HG03521 (cell line): ENCODE results near the gene SCP2.

Experiments
- ATAC-seq: cut with Tn5 transposase; IDR thresholded peaks from one replicate; pipeline ENCODE4 v1.9.1; 2021; ENCODE audit warnings: mild to moderate bottlenecking, moderate library complexity; ENCODE audit not compliant: unreplicated experiment

Gene SCP2

GRCh38 chr1:53079251-53079650 lies 152.2 kb downstream of the SCP2 start:
- no peak for ATAC-seq

GRCh38 chr1:53080041-53080440 lies 153.0 kb downstream of the SCP2 start:
- ATAC-seq: no peak

- ATAC-seq: no peak
These were observed 153.7 kb downstream of the SCP2 start for GRCh38 chr1:53080769-53081168.

DNA sequence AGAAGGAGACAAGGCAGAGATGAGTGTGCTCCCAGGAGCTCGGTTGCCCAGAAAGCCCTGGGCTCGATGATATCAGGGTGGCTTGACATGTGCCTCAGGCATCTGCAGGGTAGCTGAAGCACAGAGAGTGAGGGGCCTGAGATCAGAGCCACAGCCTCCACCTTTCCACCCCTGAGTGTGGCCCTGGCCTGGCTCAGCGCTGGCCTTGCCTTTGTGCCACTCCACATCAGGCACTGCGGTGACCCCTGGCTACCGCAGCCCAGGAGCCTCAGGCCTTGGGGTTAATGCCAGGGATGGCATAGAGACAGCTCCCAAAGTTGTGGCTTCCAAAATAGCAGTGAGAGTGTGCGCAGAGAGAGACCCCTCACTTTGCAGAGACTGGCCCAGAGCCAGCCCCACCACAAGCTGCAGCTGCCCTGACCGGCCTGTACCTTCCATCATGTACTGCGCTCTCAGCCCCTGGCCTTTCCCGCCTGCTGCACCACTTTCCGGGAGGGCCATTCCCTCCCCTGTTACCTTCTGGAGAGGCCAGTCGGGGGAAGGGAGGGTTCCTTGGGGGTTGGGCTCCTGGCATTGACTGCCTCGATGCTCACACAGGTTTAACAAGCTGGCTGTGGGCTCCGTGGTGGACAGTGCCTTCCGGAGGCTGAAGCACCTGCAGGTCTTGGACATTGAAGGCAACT lies 154.4 kb downstream of the SCP2 start:
- no peak for ATAC-seq

- no peak for ATAC-seq
These were observed 155.9 kb downstream of the SCP2 start for GRCh38 chr1:53082826-53083455.

DNA sequence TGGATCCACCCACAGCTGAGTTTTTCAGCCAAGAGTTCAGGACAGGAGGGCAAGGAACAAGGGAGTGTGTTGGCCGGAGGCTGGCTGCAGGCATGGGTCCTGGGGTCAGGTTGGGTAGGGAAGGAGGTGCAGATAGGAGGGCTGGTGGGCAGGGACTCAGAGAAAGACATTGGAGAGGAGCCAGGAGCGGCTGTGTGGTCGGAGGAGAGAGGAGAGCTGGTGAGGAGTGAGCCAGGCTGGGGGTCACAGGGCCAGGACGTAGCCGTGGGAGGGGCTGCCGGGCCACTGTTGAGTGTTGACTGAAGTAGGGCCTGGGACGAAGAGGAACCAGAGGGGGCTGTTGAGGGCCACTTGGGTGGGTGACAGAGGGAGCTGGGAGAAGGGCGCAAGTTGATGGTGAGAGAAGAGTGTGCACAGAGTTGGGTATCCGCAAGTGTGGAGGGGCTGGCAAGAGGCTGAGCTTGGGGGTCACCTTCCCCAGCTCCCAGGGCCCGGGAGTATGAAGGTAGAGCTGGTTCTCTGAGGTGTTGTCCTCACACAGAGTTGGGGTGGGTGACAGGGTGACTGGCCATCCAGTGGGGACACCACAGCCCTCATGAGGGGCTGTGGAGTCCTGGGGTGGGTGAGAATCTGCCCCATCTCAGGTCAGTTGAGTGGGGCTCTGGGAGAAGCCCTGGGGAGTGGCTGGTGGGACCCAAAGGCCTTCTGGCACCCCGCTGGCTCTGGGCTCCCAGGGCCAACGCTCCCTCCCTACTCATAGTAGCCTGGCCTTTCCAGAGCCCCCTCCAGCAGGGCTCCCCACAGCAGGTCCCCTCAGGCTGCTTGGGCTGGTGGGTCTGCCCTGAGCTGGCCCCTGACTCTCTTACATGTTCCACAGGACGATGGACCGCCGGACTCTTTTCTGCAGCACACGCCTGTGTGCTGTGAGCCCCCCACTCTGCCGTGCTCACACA lies 156.8 kb downstream of the SCP2 start:
- ATAC-seq: no peak

- ATAC-seq: no peak
These were observed 157.5 kb downstream of the SCP2 start for GRCh38 chr1:53084589-53084971.

- ATAC-seq: no peak
These were observed 158.3 kb downstream of the SCP2 start for GRCh38 chr1:53085405-53085804.

DNA sequence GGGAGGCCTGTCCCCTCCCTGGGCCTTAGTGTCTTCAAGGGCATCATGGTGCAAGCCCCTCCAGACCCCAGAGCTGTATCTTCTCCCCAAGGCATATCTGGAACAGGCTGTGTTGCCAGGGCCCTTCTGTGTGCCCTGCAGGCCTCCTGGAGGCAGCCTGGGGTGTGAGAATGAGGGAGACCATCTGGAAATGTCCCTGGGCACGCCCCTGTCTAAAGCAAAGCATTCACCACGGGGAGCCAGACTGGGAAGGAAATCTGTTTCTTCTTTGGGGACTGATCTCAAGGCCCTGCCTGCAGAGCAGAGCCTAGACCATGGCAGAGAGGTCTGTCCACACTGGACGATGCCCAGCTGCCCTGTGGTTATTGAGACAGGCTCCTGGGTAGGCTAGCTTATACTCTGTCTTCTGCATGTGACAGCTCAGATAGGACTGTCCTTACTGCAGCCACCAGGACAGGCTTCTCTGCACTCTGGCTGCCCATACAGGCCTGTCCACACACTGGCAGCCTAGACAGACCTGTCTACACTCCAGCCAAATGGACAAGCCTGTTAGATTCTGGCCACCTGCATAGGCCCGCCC lies 159.5 kb downstream of the SCP2 start:
- ATAC-seq: no peak

DNA sequence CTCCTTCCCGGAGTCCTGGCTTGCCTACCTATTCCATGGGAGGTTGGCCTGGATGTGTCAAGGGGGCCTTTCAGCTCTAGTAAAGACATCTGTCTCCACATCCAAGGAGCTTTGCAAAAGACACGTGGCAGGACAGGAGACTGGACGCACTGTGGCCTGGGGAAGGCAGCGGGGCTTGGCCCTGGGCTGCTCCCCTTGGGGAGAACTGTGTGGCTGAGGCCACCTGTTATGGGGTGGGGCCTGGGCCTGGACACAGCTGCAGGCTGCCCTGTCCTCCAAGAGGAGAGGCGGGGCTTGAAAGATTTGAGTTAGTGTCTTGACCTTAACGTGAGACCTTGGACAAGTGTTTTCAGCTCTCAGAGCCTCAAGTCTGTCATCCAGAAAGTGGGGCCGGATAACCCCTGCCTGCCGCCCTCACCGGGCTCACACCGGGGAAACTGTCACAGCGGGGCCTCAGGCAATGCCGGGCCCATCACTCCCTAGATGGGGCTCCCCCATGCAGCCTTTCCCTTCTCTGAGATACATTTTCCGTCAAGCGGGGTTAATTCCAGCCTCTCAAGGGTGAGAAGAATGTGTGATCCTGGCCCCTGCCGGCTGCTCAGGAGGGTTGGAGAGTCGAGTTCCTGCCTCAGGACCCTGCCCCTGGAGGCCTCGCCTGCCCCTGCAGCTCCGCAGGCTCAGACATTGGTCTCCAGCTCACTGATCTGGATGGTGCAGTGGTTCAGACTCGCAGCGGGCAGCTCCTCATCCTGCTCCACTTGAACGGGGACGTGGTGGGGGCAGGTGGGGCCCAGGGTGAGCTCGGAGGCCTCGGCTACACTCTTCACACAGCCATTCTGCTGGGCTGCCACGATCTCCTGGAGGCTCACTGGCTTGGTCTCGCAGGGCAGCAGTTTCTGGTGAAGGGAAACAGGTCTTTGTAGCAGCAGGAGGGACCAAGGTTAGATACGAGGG lies 160.5 kb downstream of the SCP2 start:
- no peak for ATAC-seq

DNA sequence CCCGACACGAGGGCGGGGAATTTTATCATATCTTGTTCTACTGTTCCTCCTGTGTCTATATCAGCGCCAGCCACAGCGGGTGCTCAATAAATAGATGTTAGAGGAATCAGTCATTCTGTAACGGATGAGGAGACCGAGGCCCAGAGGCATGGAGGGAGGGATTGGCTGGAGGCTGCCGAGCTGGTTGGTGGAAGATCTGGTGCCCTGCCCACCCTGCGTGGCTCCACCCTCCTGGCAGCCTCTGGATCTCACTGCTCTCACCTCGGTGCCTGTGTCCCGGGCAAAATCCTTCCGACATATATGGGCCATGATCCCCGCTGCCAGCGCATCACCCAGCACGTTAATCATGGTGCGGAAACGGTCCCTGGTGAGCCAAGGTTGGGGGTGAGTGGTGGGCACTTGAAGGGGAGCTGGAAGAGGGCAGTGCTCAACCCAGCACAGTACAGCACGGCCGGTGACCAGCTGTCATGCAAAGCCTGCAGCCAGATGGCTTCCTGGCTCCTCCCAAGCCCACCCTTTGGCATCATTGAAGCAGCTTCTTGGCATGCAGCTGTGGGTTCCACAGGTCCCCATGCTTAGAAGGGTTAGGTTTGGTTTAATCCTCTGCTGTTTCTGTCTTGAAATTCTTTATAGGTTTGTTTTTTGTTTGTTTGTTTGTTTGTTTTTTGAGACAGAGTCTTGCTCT lies 161.7 kb downstream of the SCP2 start:
- ATAC-seq: no peak

DNA sequence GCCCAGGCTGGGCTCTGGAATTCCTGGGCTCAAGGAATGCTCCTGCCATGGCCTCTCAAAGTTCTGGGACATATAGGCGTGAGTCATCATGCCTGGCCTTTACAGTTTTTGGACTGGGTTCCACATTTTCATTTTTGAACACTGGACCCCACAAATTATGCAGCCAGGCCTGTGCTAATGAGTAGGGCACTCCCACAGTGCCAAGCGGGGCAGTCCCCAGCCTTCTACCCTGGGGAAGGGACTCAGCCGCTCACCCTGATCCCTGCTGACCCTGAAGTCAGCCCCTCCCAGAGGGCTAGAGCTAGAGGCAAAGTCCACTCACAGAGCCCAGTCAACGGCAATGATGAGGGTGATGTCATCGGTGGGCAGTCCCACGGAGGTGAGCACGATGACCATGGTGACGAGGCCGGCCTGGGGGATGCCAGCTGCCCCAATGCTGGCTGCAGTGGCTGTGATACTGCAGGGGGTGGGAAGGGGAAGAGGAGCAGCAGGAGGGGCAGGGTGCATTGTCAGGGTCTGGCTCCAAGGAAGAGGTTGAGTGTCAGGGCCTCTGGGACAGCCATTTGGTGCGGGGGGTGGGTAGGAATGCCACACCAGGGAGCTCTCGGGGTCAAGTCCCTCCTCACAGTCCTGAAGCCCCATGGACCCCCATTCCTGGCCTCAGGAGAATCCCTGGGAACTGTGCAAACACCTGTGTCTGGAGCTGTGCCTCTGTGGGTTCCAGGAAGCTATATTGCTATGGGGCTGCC lies 162.6 kb downstream of the SCP2 start:
- ATAC-seq: no peak

DNA sequence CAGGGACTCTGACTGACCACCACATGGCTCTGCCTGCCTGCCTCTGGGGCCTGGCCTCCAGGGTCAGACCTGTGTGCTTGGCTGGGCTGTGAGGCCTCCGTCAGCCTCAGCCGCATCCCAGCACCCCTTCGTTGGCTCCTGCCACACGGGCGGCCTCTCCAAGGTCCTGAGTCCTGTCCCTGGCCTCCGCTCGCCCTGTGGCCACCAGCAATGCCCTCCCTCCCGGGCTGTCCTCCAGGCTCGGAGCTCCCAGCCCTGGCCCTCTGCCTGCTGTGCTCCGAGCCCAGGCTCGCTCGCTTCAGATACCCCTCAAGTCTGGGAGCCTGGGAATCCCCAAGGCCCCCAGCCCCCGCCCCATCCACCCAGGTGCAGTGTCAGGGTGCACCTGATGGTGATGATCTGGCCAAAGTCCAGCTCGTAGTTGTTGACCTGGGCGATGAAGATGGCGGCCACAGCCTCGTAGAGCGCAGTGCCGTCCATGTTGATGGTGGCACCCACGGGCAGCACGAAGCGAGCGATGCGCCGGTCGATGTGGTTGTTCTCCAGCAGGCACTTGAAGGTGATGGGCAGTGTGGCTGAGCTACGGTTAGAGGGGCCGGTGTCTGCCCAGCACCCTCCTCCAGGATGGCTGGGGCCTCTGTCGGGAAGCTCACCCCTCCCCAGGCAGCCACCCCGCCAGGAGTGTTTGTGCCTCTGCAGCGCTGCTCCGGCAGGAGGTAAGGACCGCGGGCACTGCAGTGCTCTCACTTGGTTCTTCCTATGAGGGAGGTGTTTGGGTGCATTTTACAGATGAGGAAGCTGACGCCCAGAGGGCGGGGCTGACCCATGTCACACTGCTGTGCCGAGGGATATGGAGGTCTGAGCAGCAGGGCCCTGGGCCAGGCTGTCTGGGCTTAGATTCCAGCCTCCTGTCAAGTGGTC lies 163.4 kb downstream of the SCP2 start:
- ATAC-seq: no peak

DNA sequence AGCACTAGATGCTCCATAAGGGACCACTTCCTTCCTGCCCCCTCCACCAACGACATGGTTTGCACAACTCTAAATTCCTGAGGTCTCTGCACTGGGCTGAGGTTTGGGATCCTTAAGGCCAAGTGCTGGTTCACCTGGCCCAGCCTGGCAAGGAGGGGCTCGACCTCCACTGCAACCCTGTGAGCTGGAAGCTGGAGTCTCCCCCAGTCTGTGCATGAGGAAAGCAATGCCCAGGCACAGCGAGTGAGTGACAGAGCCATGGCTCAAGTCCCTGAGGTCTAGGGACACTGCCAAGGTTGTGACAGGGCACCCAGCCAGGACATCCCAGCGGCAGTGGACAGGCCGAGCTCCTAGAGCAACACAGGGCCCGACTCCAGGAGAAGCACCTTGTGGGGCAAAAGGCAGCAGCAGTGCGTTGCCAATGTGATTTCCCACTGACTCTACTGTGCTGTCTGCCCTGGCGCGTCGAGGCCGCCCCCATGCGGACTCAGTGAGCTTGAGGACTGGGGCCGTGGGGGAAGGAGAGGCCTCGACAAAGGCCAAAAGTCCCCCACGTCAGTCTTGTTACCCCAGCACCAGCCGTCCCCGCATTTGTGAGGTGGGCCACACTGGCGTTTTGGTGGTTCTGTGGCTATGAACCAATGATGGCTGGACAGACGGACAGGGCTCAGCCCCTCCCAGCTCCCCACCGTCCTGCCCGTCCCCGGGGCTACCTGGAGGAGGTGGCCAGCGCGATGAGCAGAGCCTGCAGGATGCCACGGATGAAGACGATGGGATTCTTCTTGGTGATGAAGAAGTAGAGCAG lies 165.0 kb downstream of the SCP2 start:
- no peak for ATAC-seq

DNA sequence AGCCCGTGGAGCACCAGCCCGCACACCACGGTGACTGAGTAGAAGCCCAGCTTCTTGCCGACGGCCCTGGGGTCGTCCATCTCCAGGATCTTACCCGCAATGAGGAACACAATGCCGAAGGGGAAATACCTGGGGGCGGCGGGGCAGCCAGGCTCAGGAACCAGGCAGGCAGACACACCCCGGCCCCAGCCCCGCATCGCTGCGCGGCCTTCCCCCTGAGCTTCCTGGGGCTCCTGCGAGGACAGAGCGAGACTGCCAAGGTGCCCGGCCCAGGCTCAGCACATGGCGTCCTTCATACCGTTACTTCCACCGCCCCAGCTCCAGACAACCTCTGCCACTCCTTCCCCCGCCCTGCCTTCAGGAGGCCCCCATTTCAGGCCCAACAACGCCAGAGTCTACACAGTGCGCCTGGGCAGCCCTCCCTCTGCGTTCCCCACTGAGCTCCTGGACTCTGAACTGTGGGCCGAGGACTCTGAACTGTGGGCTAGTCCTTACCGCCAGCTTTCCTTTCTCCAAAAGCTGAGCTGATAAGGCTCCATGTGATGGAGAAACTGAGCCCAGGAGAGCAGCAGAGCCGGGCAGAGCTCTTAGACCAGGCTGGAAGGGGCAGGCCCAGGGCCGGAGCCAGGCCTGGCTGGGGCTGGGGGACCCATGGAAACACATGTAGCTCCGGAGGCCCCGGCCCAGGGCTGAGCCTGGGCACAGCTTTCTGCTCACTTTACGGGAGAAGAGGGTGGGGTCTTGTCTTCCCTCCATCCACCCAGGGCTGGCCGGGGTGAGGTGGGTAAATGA lies 165.8 kb downstream of the SCP2 start:
- ATAC-seq: no peak

- ATAC-seq: no peak
These were observed 166.3 kb downstream of the SCP2 start for GRCh38 chr1:53093451-53093754.
